CD4-positive, alpha-beta T cell treated with Interleukin-2 at 100 ng/mL for 4 hours (primary cell): Measurements from ENCODE around the gene ANXA7.
"Not testable (repeated sequence)": the region's sequence is repeated elsewhere in the genome, so short reads cannot be mapped to it uniquely, and the experiment has no call there.

Experiments
- DNase-seq: peaks from one replicate; pipeline ENCODE4 v3.0.0-alpha.2; 2020; ENCODE audit warnings: low spot score

Gene ANXA7

GRCh38 chr10:73407495-73407894 lies 6.4 kb downstream of the ANXA7 start:
- DNase-seq: no peak

- no peak for DNase-seq
Measured at GRCh38 chr10:73406846-73407245, 7.0 kb downstream of the ANXA7 start.

- no peak for DNase-seq
Measured at GRCh38 chr10:73405556-73405955, 8.3 kb downstream of the ANXA7 start.

GRCh38 chr10:73404690-73405089 lies 9.2 kb downstream of the ANXA7 start:
- no peak for DNase-seq

- no peak for DNase-seq
Measured at GRCh38 chr10:73401636-73402035, 12.2 kb downstream of the ANXA7 start.

GRCh38 chr10:73399063-73399462 lies 14.8 kb downstream of the ANXA7 start:
- no peak for DNase-seq

GRCh38 chr10:73398024-73398423 lies 15.8 kb downstream of the ANXA7 start:
- no peak for DNase-seq

- DNase-seq: not testable (repeated sequence)
Measured at GRCh38 chr10:73394325-73394724, 19.5 kb downstream of the ANXA7 start.

- no peak for DNase-seq
Measured at GRCh38 chr10:73388228-73388627, 25.6 kb downstream of the ANXA7 start.

GRCh38 chr10:73386583-73386982 lies 27.3 kb downstream of the ANXA7 start:
- DNase-seq: no peak

- DNase-seq: no peak
Measured at GRCh38 chr10:73379064-73379748, 34.7 kb downstream of the ANXA7 start.

GRCh38 chr10:73376679-73377078 lies 37.2 kb downstream of the ANXA7 start:
- DNase-seq: no peak

- no peak for DNase-seq
Measured at GRCh38 chr10:73368238-73368637, 45.6 kb downstream of the ANXA7 start.

GRCh38 chr10:73366381-73367298 lies 47.2 kb downstream of the ANXA7 start:
- DNase-seq: no peak

- DNase-seq: no peak
Measured at GRCh38 chr10:73364964-73365363, 48.9 kb downstream of the ANXA7 start.

- DNase-seq: no peak
Measured at GRCh38 chr10:73359492-73359891, 54.4 kb downstream of the ANXA7 start.

- peak; percentile 97 for DNase-seq
Measured at GRCh38 chr10:73358331-73359279, 55.3 kb downstream of the ANXA7 start, which contains the start of gene CFAP70. TSS of gene CFAP70 (minus strand) at chr10:73358864. CDS start at chr10:73354796, 4,068 bp downstream.

GRCh38 chr10:73357821-73358220 lies 56.0 kb downstream of the ANXA7 start:
- DNase-seq: no peak

GRCh38 chr10:73357166-73357565 lies 56.7 kb downstream of the ANXA7 start:
- no peak for DNase-seq

- no peak for DNase-seq
Measured at GRCh38 chr10:73344269-73344668, 69.6 kb downstream of the ANXA7 start.

GRCh38 chr10:73340121-73340520 lies 73.7 kb downstream of the ANXA7 start:
- no peak for DNase-seq

- no peak for DNase-seq
Measured at GRCh38 chr10:73339436-73339835, 74.4 kb downstream of the ANXA7 start.
